Kidney (tissue), 14 donors: ENCODE data around the gene CPM. TPM values are rescaled to one million over a fixed set of nuclear protein-coding genes. Genes with fewer than 3 reads are reported as not detected.

Experiments
- DNase-seq, 5 donors: peaks; one replicate each; pipeline ENCODE4 v3.0.0-alpha.2; 2013 to 2020
- FAIRE-seq: peaks from 2 replicates; lab custom pipeline; 2012; peaks lifted over from hg19 to GRCh38; lab: Jason Lieb, UNC
- H3K27ac ChIP-seq, 2 donors: one replicate each; pipeline ENCODE4 v1.7.0; 2013; ENCODE audit warnings: low read depth in 2 of 2, low read length in 2 of 2, inconsistent platforms in 1 of 2
- H3K27me3 ChIP-seq: one replicate; pipeline ENCODE4 v1.7.1; 2013; ENCODE audit warnings: low read length, inconsistent platforms; ENCODE audit not compliant: control insufficient read depth, insufficient read depth
- H3K36me3 ChIP-seq, 3 donors: one replicate each; pipeline versions ENCODE4 v1.7.0 to v1.7.1; 2013; ENCODE audit warnings: low read length in 3 of 3, control low read depth in 1 of 3, inconsistent platforms in 1 of 3; ENCODE audit not compliant: insufficient read depth in 3 of 3, control insufficient read depth in 2 of 3
- H3K4me1 ChIP-seq, 3 donors: one replicate each; pipeline versions ENCODE4 v1.7.0 to v1.7.1; 2013; ENCODE audit warnings: low read length in 3 of 3, inconsistent platforms in 1 of 3, low read depth in 1 of 3; ENCODE audit not compliant: control insufficient read depth in 2 of 3, insufficient read depth in 2 of 3
- H3K4me3 ChIP-seq, 3 donors: one replicate each; pipeline versions ENCODE4 v1.7.0 to v1.8.1; 2013; ENCODE audit warnings: low read length in 3 of 3, control low read depth in 1 of 3, inconsistent platforms in 1 of 3
- H3K9ac ChIP-seq, 3 donors: one replicate each; pipeline versions ENCODE4 v1.7.0 to v1.7.1; 2013; ENCODE audit warnings: low read length in 3 of 3, control low read depth in 1 of 3, inconsistent platforms in 1 of 3
- H3K9me3 ChIP-seq, 3 donors: one replicate each; pipeline versions ENCODE4 v1.7.0 to v1.7.1; 2013; ENCODE audit warnings: low read length in 3 of 3, control low read depth in 1 of 3, inconsistent platforms in 1 of 3; ENCODE audit not compliant: control insufficient read depth in 2 of 3, insufficient read depth in 1 of 3
- CTCF ChIP-seq: IDR thresholded peaks from 3 replicates; pipeline ENCODE4 v1.5.1; 2012; ENCODE audit warnings: mild to moderate bottlenecking, moderate library complexity, borderline replicate concordance; ENCODE audit not compliant: insufficient read depth; ENCODE audit errors: extremely low read depth
- intact Hi-C: fragments of 100-400 bp; cut with DNase I; formaldehyde crosslinking; loops from one replicate; pipeline ENCODE4 v1.11.1; 2022
- polyA plus RNA-seq: library from polyadenylated mRNA; stranded (reverse); fragments of 350-450 nt; fragmentation: Illumina TruSeq; extraction: RNeasy Lipid Tissue Mini Kit (QIAGEN cat#74804); gene quantifications from one replicate; pipeline ENCODE4 v1.2.3, GENCODE V29; 2014; ENCODE audit warnings: low read depth, low replicate concordance; ENCODE audit not compliant: insufficient read depth
- total RNA-seq: library from RNA; stranded (reverse); fragmentation: NEBNext Ultra II Directional; extraction: Animal tissue kit (Norgen Biotek cat#: 25700); gene quantifications from one replicate; pipeline ENCODE4 v1.2.1, GENCODE V29; 2021
- donor health status: control.
- donor health status: control.
- donor health status: control.
- donor health status: control.
- donor health status: control.
- donor health status: DM: yes; HTN: yes; CAD: no.
- donor health status: Normal renal cell carcinoma (clear cell type).

Gene CPM
- total and polyA plus RNA-seq, 2 donors from 2014 or later, result 35.7 to 144 TPM

- peaks cover 0 to 24% (median 7%) of the 10 kb centered on the region in 3 donors for H3K36me3 ChIP-seq
- no peak for FAIRE-seq
Observed at GRCh38 chr12:68856510-68856909, 76.5 kb downstream of the CPM start.

GRCh38 chr12:68855771-68856170 is 77.2 kb downstream of the CPM start:
- Histone ChIP-seq H3K9me3 (no peaks in the 10 kb centered on the region), H3K27ac (no peak overlapping the region), H3K4me3 (no peak overlapping the region), H3K4me1 (no peaks in the 10 kb centered on the region), H3K36me3 (peaks cover 0 to 24% (median 7%) of the 10 kb centered on the region in 3 donors), H3K27me3 (no peaks in the 10 kb centered on the region), H3K9ac (no peak overlapping the region)
- FAIRE-seq (no peak), DNase-seq (no peak)
- no peak for TF ChIP-seq CTCF
- intact Hi-C loops, result no loop called here

More at GRCh38 chr12:68856510-68856909, 76.5 kb downstream of the CPM start:
- Histone ChIP-seq H3K27me3 (no peaks in the 10 kb centered on the region), H3K4me1 (no peaks in the 10 kb centered on the region), H3K9me3 (no peaks in the 10 kb centered on the region), H3K4me3 (no peak overlapping the region), H3K27ac (no peak overlapping the region), H3K9ac (no peak overlapping the region)
- no peak for TF ChIP-seq CTCF
- intact Hi-C loops, result no loop called here
- DNase-seq, result no peak

GRCh38 chr12:68855111-68855510 is 77.9 kb downstream of the CPM start:
- Histone ChIP-seq H3K9me3 (no peaks in the 10 kb centered on the region), H3K27me3 (no peaks in the 10 kb centered on the region), H3K9ac (no peak overlapping the region), H3K4me3 (no peak overlapping the region), H3K4me1 (no peaks in the 10 kb centered on the region), H3K36me3 (peaks cover 0 to 24% (median 7%) of the 10 kb centered on the region in 3 donors), H3K27ac (no peak overlapping the region)
- no peak for FAIRE-seq
- DNase-seq, result no peak
- no peak for TF ChIP-seq CTCF
- intact Hi-C loops, result no loop called here

- Histone ChIP-seq H3K9me3 (no peaks in the 10 kb centered on the region), H3K9ac (no peak overlapping the region), H3K4me1 (no peaks in the 10 kb centered on the region), H3K4me3 (no peak overlapping the region), H3K27me3 (no peaks in the 10 kb centered on the region), H3K36me3 (peaks cover 0 to 24% (median 7%) of the 10 kb centered on the region in 3 donors), H3K27ac (no peak overlapping the region)
- TF ChIP-seq CTCF, result no peak
- FAIRE-seq, result no peak
- no peak for DNase-seq
- intact Hi-C loops, result no loop called here
Observed at GRCh38 chr12:68854554-68854953, 78.4 kb downstream of the CPM start.
